M059J (cell line): Measurements from ENCODE around the gene ASGR1. TPM values are rescaled to one million over a fixed set of nuclear protein-coding genes. Genes with fewer than 3 reads are reported as not detected.
A peak's percentile ranks its signal among the peaks of the same experiment; 100 is the strongest.
"Not testable (repeated sequence)": the region's sequence is repeated elsewhere in the genome, so short reads cannot be mapped to it uniquely, and the experiment has no call there.

Source experiments
- DNase-seq: peaks from one replicate; pipeline ENCODE4 v3.0.0-alpha.2; 2012; ENCODE audit warnings: low read depth
- total RNA-seq: library from RNA; depleted of rRNA; stranded (reverse); fragments of >200 nt; shearing (Covaris generic); gene quantifications from 2 replicates; pipeline ENCODE4 v1.2.3, GENCODE V29; 2014

The ASGR1 gene
- total RNA-seq, 1 experiment from 2014 or later = not detected

GRCh38 chr17:7191069-7191468 is 11.9 kb upstream of the ASGR1 start:
- no peak for DNase-seq

DNA sequence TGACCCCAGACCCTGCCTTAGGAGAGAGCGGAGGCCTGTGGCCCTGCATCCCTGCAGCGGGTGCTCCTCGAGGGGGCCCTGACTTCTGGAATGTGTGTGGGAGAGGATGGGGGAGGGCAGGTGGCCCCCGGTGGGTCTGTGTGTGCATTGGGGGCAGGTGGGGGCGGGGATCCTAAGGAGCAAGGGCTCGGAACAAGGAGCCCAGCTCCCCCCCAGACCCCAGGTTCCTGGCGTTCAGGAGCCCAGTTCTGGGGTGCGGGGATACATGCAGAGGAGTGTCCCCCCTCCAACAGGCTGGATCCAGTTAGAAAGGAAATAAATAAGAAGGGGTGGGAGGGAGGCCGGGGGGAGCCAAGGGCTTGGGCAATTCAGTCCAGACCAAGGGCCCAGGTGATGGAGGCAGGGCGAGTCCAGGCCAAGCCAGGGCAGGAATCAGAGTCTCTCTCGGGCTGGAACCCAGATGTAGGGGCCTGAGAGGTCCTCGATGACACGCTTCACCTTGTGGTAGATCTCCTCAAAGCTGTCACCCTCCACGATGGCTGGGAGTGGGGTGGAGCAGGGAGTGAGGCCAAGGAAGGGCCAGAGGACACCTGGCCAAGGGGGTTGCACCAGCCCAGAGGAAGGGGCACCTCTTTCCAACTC is 11.2 kb upstream of the ASGR1 start:
- DNase-seq = no peak

DNA sequence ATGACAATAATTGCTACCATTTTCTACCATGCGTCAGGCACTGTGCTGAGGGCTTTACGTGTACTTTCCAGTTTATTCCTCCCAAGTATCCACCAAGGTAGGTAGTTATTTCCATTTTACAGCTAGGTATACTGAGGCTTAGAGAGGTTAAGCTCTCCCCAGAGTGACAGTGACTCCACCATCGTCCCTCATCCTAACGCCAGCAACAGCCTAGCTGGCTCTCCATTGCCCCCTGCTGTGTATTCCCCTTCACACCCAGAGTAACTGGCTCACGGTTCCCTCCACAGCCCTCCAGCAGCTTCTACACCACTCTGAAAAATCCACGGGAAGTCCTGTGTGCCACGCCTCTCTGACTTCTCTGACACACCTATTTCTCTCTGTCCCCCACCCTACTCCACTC is 7.1 kb upstream of the ASGR1 start:
- DNase-seq = no peak

GRCh38 chr17:7184647-7185046 is 5.5 kb upstream of the ASGR1 start:
- DNase-seq = no peak

DNA sequence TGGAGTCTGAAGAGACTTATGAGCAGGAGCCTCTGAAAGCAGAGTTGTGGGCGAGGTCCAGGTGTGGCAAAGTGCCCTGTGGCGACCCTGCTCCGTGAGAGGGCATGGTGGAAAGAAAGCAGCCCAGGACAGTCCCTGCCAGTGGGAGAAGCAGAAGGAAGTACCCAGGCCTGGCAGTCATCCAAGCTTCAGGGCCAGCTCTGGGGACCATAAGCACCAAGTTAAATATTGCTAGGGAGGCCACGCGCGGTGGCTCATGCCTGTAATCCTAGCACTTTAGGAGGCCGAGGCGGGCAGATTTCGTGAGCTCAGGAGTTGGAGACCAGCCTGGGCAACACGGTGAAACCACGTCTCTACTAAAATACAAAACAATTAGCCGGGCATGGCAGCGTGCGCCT is 4.9 kb upstream of the ASGR1 start:
- DNase-seq = no peak

DNA sequence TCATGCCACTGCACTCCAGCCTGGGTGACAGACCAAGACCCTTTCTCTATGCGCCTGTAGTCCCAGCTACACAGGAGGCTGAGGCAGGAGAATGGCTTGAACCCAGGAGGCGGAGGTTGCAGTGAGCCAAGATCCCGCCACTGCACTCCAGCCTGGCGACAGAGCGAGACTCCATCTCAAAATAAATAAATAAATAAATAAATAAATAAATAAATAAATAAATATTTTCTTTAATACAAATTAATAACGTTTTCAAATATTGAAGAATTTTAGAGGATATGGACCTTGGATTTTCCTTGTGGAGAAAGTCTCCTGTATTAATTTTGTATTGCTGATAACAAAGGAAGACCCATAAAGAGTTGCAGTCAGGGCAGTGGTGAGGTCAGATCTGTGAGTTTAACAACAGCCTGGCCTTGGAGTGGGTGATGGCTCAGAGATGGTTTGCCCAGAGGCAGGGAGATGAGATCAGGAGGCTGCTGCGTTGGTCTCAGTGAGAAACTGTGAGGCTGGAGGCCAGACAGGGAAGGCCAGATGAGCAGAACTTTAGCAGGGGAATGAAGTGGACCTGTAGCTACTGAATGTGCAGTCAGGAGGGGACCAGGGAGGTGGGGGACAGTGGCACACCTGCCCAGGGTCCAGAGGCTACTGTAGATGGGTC is 4.4 kb upstream of the ASGR1 start:
- DNase-seq = peak; percentile 28

GRCh38 chr17:7182101-7182500 is 2.9 kb upstream of the ASGR1 start:
- not testable (repeated sequence) for DNase-seq

DNA sequence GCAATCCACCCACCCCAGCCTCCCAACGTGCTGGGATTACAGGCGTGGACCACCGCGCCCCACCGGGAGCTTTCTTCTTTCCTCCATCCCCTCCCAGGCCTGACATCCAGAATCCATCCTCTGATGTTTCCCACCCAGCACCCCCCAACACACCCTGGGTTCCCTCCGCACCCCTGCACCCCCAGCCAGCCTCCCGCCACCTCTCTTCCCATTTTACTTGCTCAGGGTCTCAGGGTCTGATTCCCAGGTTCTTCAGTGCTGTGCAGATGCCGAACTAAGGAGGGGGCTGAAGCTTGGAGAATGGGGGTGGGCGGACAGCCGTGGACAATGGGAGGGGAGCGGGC is 225 bp downstream of the ASGR1 start:
- DNase-seq = no peak

DNA sequence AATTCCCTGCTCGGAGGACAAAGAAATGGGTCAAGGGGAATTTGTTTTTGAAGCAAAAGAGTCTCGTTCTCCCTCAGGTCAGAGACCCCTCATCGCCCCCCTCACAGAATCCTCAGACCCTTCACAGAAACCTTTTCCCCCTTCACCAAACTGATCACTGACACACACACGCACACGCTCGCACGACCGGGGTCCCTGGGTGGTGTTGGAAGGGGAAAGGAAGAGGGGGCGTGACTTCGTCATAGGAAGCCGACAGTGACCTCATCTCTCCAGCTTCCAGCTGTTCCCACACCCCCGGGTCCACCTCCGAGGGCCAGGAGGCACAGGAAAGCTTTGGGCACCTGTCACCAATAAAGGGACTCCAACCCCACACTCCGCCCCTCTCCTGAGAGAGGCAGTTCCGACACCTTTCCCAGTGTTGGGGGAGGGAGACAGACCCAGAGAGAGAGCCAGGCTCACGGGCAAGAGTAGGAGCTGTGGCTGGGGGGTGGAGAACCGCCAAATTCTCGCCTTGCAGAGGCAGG is 1.2 kb downstream of the ASGR1 start:
- no peak for DNase-seq

DNA sequence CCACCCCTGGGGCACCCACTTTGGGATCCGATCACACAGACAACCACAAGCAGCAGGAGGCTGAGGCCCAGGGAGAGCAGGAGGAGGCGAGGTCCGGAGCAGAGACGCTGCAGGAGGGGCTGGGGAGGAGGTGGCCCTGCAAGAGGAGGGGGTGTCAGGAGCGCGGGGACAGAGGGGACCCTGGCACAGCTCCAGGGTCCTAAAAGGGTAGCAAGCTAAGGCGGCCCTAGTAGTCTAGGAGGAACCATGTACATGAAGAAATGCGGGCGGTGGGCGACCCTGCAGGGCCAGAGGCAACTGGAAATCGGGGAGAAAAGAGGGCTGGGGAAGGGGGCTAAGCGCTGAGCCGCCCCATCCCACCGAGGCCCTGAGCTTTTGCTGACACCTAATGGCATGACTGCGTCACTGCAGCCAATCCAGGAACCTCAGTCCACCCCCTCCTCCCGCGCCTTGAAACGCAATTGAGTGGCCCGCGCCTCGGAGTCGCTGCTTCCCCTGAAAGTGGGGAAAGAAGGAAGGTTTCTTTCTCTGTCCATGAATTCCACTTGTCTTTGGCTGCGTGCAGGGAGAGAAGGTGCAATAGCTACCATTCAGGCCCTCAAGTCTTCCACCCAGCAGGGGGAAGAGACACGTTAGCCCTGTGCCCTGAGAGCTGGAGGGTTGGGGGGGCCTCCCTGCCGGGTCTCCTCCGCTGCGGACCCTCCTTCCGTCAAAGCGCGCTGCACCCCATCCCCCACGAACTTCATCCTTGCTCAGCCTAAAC is 1.8 kb downstream of the ASGR1 start:
- DNase-seq = peak; percentile 53

- no peak for DNase-seq
Observed at GRCh38 chr17:7176841-7177190, 2.4 kb downstream of the ASGR1 start.

- DNase-seq = no peak
Observed at GRCh38 chr17:7176107-7176840, 2.9 kb downstream of the ASGR1 start.

GRCh38 chr17:7175330-7175733 is 3.8 kb downstream of the ASGR1 start:
- DNase-seq = no peak

- no peak for DNase-seq
Observed at GRCh38 chr17:7174603-7175326, 4.4 kb downstream of the ASGR1 start.

DNA sequence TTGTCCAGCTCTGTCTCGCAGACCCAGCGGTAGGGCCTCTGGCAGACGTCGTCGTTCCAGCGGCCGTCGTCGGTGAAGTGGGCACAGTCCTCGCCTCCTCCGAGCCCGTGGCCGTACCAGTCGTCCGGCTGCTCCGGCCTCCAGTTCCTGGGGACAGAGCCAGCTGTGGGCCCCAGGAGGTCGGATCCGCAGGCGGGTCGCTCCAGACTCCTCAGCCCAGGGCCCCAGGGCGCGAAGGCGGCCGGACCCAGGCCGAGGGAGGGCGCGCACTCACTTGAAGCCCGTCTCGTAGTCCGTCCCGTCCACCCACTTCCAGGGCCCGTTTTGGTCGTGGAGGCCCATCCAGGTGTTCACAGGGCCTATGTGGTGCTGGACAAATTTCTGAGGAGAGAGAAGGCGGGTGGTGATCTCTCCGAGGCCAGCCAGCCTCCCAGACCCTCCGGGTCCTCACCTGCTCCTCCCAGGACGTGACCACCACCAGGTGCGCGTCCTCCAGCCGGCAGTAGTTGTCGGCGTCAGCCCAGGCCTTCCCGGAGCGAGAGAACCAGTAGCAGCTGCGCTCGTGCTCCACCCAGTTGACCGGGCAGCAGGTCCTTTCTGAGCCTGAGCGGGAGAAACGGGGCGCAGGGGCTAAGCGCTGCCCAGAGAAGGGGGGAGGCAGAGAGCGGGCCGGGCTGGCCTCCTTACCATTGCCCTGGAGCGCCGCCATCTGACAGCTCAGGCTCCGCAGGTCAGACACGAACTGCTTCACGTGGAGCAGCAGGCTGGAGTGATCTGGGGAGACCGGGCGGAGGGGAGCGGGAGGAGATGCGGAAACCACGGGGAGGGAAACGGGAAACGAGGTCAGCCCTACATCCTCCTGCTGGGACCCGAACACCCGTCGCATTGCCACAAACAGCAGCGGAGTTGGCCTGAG is 5.2 kb downstream of the ASGR1 start:
- peak; percentile 46 for DNase-seq

GRCh38 chr17:7172522-7173191 is 6.5 kb downstream of the ASGR1 start:
- DNase-seq = not testable (repeated sequence)

- not testable (repeated sequence) for DNase-seq
Observed at GRCh38 chr17:7169565-7169908, 9.6 kb downstream of the ASGR1 start.

GRCh38 chr17:7168841-7169564 is 10.2 kb downstream of the ASGR1 start:
- DNase-seq = not testable (repeated sequence)

DNA sequence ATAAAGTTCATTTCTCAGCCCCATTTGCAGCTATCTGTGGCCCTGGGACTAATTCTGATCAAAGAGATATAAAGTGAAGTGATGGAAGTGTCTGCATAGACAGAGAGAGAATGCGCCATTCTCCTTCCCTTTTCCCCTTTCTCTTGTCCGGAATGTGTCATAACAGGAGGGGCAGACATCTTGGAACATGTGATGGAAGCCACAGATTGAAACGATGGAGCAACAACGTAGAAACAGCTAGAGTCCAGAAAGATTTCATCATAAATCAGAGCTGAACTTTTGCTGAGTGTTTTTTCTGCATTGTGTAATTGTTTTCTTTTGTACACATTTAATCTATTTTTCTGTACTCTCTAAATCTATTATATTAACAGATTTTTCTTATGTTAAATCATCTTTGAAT is 11.3 kb downstream of the ASGR1 start:
- DNase-seq = no peak
